ENCODE measurements around the gene IGFBP5. TPM values are rescaled to one million over a fixed set of nuclear protein-coding genes. Genes with fewer than 3 reads are reported as not detected.

Gene IGFBP5
- polyA plus RNA-seq, 1 of the 3 experiments (the other 2 are of a cell fraction) = 323 TPM

DNA sequence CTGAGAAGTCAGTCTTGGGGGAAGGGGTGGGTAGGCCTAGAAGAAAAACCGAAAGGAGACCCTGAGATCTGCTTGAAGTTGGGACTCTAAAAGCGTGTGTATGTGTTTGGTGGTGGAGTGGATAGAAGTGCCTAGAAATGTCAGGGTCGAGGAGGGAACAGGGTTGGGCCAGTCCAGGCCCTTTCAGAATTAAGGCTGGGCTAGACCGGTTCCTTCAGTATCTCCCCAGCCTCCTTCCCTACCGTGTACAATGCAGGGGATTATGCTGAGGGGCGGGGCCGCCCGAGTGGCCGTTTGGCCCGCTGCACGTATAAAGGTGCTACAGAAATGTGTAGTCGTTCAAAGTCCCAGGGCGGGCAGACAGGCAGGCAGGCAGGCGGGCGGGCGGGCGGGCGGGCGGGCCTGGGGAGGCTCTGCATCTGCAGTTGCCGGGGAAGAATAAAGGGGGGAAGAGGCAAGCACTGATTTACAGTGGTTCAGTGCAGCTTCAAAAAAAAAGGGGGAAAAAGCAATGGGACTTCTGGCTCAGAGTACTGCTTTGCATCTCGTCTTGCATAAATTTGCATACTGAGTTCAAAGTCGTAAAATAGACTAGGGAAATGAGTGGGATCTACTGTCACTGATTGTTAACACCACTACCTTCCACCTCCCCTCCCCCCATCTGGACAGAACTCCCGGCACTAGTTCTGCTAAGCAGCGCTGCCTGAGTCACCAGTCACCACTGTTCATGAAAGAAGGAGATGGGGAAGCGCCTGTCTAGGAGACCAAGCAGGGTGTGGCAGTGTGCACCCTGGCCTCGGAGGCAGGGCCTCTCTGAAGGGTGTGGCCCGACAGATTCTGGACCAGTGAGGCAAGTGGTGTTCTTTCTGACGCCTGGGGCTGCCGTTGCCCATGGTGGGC lies 58.5 kb downstream of the IGFBP5 start:
- peak overlapping the region; percentile 99 for H3K4me2 ChIP-seq
- H4K20me1 ChIP-seq (ENCODE audit: insufficient read depth) = no peaks in the 10 kb centered on the region
- DNase-seq = peak; percentile 70
- H3F3A ChIP-seq (replicated peaks; ENCODE audit: insufficient read depth) = peaks cover 3% of the 10 kb centered on the region
- peaks cover 80% of the 10 kb centered on the region for H3K79me2 ChIP-seq (ENCODE audit: insufficient read depth)
- peak overlapping the region; percentile 49; the same call in 1 of the 2 replicates for H2AFZ ChIP-seq (ENCODE audit: low read depth)
- no peaks in the 10 kb centered on the region for H3K27me3 ChIP-seq (ENCODE audit: insufficient read depth)
- peaks cover 9 to 11% of the 10 kb centered on the region in 2 experiments for H3K36me3 ChIP-seq (replicated peaks in 1 of 2; ENCODE audit: control insufficient read depth in 1 of 2, insufficient read depth in 2 of 2, low read length in 1 of 2)
- 20% methylated on average over 27 of the region's 29 CpGs for WGBS (ENCODE audit: low lambda C conversion rate)
- H3K4me3 ChIP-seq (ENCODE audit: low read depth in 2 of 2, low read length in 1 of 2) = peak overlapping the region; percentile 86 to 99
- H3K9me3 ChIP-seq = no peaks in the 10 kb centered on the region
- H3K4me1 ChIP-seq (ENCODE audit: control insufficient read depth in 1 of 2, insufficient read depth in 2 of 2, low read depth in 1 of 2, low read length in 1 of 2) = peaks cover 13 to 26% of the 10 kb centered on the region in 2 experiments; a peak in 2 of 4 replicates
- CTCF ChIA-PET = interaction anchor here (1.0 to 8.1 kb wide), 6 partner anchors 15 to 119 kb away, joined by 4 to 82 read pairs (median 7); no protein-coding TSS in a partner anchor
- POLR2A ChIA-PET = interaction anchor here (1.2 kb wide), 1 partner anchor 119 kb away, joined by 4 read pairs; no protein-coding TSS in a partner anchor
- H3K9me2 ChIP-seq = no peaks in the 10 kb centered on the region
- H3K27ac ChIP-seq (ENCODE audit: low read depth in 2 of 2, low read length in 1 of 2) = peak overlapping the region; percentile 67 to 87
- H3K9ac ChIP-seq = peak overlapping the region; percentile 83
- TF ChIP-seq TAF1 (IDR thresholded peaks at IDR 0.05; ENCODE audit: borderline replicate concordance, low read depth, low read length) = no peak
- TF ChIP-seq REST (IDR thresholded peaks at IDR 0.05; ENCODE audit: low read depth, low read length) = no peak
- no peak for TF ChIP-seq CHD2 (IDR thresholded peaks at IDR 0.05; ENCODE audit: low read length, partially characterized antibody)
- TF ChIP-seq FOSL2 (IDR thresholded peaks at IDR 0.05; ENCODE audit: borderline replicate concordance, low read depth) = peak; percentile 59; the same call in 1 of the 2 replicates
- TF ChIP-seq RFX5 (IDR thresholded peaks at IDR 0.05; ENCODE audit: low read length) = 0 out of 2 replicates have a peak, but pooled peaks have one; percentile 37
- no peak for TF ChIP-seq RCOR1 (IDR thresholded peaks at IDR 0.05; ENCODE audit: low read length)
- no peak for TF ChIP-seq ELF1 (IDR thresholded peaks at IDR 0.05)
- TF ChIP-seq SIN3A (IDR thresholded peaks at IDR 0.05; ENCODE audit: borderline replicate concordance, low read depth, low read length) = no peak
- TF ChIP-seq CTCF (IDR thresholded peaks at IDR 0.05) = no peak
- TF ChIP-seq TEAD4 (IDR thresholded peaks at IDR 0.05; ENCODE audit: borderline replicate concordance, insufficient read depth) = no peak
- TF ChIP-seq SMC3 (IDR thresholded peaks at IDR 0.05; ENCODE audit: low read depth, low read length) = no peak
- no peak; the same call in 1 of the 2 replicates for TF ChIP-seq MAX (IDR thresholded peaks at IDR 0.05; ENCODE audit: low read depth)
- TF ChIP-seq POLR2AphosphoS5 (IDR thresholded peaks at IDR 0.05; ENCODE audit: low read depth, low read length) = peak; percentile 13; the same call in 1 of the 2 replicates
- TF ChIP-seq MEF2A (IDR thresholded peaks at IDR 0.05; ENCODE audit: borderline replicate concordance, low read depth) = no peak
- TF ChIP-seq EZH2phosphoT487 (IDR thresholded peaks at IDR 0.05; ENCODE audit: borderline replicate concordance, low read depth) = no peak
- TF ChIP-seq EP300 (IDR thresholded peaks at IDR 0.05; ENCODE audit: borderline replicate concordance in 1 of 2, low read depth in 1 of 2, low read length in 1 of 2) = 0 out of 4 replicates have a peak, but pooled peaks of 1 of the 2 experiments have one; percentile 6
- no peak for TF ChIP-seq RAD21 (IDR thresholded peaks at IDR 0.05; ENCODE audit: low read length)
- peak; percentile 52 for TF ChIP-seq TCF12 (IDR thresholded peaks at IDR 0.05)
- no peak for TF ChIP-seq USF2 (IDR thresholded peaks at IDR 0.05; ENCODE audit: borderline replicate concordance, low read depth, low read length)
- peak; percentile 54; the same call in 1 of the 2 replicates for TF ChIP-seq JUND (IDR thresholded peaks at IDR 0.05)
- no peak for TF ChIP-seq IRF3 (IDR thresholded peaks at IDR 0.05; ENCODE audit: low read depth, low read length)
- TF ChIP-seq FOXJ3 (CRISPR knock-in tag; IDR thresholded peaks at IDR 0.05) = no peak
